ENCODE data around the gene ITIH2.
"Not testable (repeated sequence)": the region's sequence is repeated elsewhere in the genome, so short reads cannot be mapped to it uniquely, and the experiment has no call there.

Gene ITIH2

DNA sequence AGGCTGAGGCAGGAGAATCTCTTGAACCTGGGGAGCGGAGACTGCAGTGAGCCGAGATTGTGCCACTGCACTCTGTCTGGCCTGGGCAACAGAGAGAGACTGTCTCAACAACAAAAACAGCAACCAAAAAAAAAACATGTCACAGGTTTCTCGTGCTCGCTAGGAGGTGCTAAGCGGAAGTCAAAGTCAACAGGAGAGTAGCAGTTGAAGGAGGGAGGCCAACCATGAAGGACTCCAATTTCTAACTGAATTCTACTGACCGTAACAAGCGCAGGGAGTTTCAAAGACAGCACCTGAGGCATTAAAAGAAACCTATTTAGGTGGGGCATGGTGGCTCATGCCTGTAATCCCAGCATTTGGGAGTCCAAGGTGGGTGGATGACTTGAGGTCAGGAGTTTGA is 65.3 kb downstream of the ITIH2 start:
- Histone ChIP-seq H3K79me2 (ENCODE audit: control insufficient read depth, insufficient read depth, low read length, poor library complexity) (no peaks in the 10 kb centered on the region), H3K4me3 (ENCODE audit: low read depth, low read length) (no peak overlapping the region), H2BK120ac (ENCODE audit: insufficient read depth, low read length, poor library complexity) (no peak overlapping the region), H3K79me1 (ENCODE audit: low read length) (no peaks in the 10 kb centered on the region), H3K23ac (ENCODE audit: low read length) (no peak overlapping the region), H4K12ac (ENCODE audit: low read depth, low read length) (no peak overlapping the region), H3K4ac (ENCODE audit: low read depth, low read length) (no peak overlapping the region), H3K4me1 (ENCODE audit: control insufficient read depth in 1 of 2, insufficient read depth in 2 of 2, low read length in 2 of 2) (no peaks in the 10 kb centered on the region), H3K14ac (ENCODE audit: low read length) (no peak overlapping the region), H3K9ac (ENCODE audit: low read length) (no peak overlapping the region), H3K27ac (ENCODE audit: low read depth, low read length) (no peak overlapping the region), H2AFZ (ENCODE audit: insufficient read depth, low read length, poor library complexity) (no peak overlapping the region), H3K4me2 (ENCODE audit: low read length) (no peak overlapping the region), H3K9me3 (ENCODE audit: insufficient read depth, low read depth, low read length) (no peaks in the 10 kb centered on the region), H2BK5ac (ENCODE audit: low read depth, low read length, poor library complexity) (no peak overlapping the region), H2AK5ac (ENCODE audit: low read length) (no peak overlapping the region), H2BK12ac (ENCODE audit: low read length) (no peak overlapping the region), H3K36me3 (ENCODE audit: control insufficient read depth in 1 of 2, insufficient read depth in 2 of 2, low read length in 2 of 2) (peaks cover 30 to 31% of the 10 kb centered on the region in 2 experiments), H3K27me3 (ENCODE audit: insufficient read depth, low read length) (no peaks in the 10 kb centered on the region), H4K8ac (ENCODE audit: low read depth, low read length) (no peak overlapping the region), H3K18ac (ENCODE audit: low read length) (no peak overlapping the region), H4K91ac (ENCODE audit: low read depth, low read length) (no peak overlapping the region)
- no CpG with 5 or more reads among the region's 7 CpGs for WGBS (ENCODE audit: extremely low coverage, insufficient coverage, insufficient read length)
- DNase-seq, result no peak

DNA sequence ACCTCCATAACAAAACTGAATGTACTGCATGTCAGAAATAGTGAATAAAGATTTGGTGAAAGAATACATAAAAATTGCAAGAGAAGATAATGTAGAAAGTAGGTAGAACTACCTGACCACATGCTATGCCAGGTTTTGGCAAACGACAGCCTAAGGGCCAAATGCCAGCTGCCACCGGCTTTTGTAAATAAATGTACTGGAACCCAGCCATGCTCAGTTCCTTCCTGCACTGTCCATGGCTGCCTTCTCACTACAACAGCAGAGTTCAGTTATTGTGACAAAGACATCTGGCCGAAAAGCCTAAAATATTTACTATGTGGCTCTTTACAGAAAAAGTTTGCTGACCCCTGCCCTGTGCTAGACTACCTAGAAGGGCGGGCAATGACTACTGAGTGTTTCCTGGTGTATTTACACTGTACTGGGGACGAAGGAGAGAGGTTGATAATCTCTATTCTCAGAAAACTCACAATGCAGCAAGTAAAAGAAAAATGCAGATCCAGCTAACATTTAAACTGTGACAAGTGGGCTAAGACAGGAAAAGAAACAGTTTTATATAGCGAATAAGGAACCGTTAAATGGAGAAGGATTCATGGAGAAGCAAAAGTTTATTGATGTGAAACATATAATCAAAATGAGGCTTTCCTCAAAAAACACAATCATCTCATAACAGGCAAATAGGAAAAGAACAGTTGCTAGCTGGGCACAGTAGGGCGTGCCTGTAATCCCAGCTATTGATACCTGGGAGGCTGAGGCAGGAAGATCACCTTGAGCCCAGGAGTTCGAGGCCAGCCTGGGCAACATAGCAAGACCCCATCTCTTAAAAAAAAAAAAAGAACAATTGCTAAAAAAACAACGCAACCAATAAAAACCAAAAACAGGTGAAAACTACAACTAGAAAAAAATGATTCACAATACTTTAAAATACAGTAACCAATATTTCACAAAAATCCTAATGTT is 71.0 kb downstream of the ITIH2 start:
- Histone ChIP-seq H3K27me3 (ENCODE audit: insufficient read depth, low read length) (no peaks in the 10 kb centered on the region), H3K36me3 (ENCODE audit: control insufficient read depth in 1 of 2, insufficient read depth in 2 of 2, low read length in 2 of 2) (peaks cover 32 to 39% of the 10 kb centered on the region in 2 experiments), H2AK5ac (ENCODE audit: low read length) (no peak overlapping the region), H3K23ac (ENCODE audit: low read length) (no peak overlapping the region), H2AFZ (ENCODE audit: insufficient read depth, low read length, poor library complexity) (no peak overlapping the region), H3K9ac (ENCODE audit: low read length) (no peak overlapping the region), H3K27ac (ENCODE audit: low read depth, low read length) (no peak overlapping the region), H4K12ac (ENCODE audit: low read depth, low read length) (no peak overlapping the region), H2BK12ac (ENCODE audit: low read length) (no peak overlapping the region), H3K4me2 (ENCODE audit: low read length) (no peak overlapping the region), H3K79me2 (ENCODE audit: control insufficient read depth, insufficient read depth, low read length, poor library complexity) (no peaks in the 10 kb centered on the region), H3K9me3 (ENCODE audit: insufficient read depth, low read depth, low read length) (no peaks in the 10 kb centered on the region), H3K4me3 (ENCODE audit: low read depth, low read length) (no peak overlapping the region), H3K18ac (ENCODE audit: low read length) (no peak overlapping the region), H3K79me1 (ENCODE audit: low read length) (no peaks in the 10 kb centered on the region), H3K4me1 (ENCODE audit: control insufficient read depth in 1 of 2, insufficient read depth in 2 of 2, low read length in 2 of 2) (no peaks in the 10 kb centered on the region), H3K4ac (ENCODE audit: low read depth, low read length) (no peak overlapping the region), H4K91ac (ENCODE audit: low read depth, low read length) (no peak overlapping the region), H3K14ac (ENCODE audit: low read length) (no peak overlapping the region), H2BK5ac (ENCODE audit: low read depth, low read length, poor library complexity) (no peak overlapping the region), H2BK120ac (ENCODE audit: insufficient read depth, low read length, poor library complexity) (no peak overlapping the region), H4K8ac (ENCODE audit: low read depth, low read length) (no peak overlapping the region)
- DNase-seq, result no peak
- no CpG with 5 or more reads among the region's 10 CpGs for WGBS (ENCODE audit: extremely low coverage, insufficient coverage, insufficient read length)

GRCh38 chr10:7776777-7777176 is 73.7 kb downstream of the ITIH2 start:
- WGBS (ENCODE audit: extremely low coverage, insufficient coverage, insufficient read length), result no CpG with 5 or more reads among the region's 2 CpGs

GRCh38 chr10:7782194-7782593 is 79.1 kb downstream of the ITIH2 start:
- not testable (repeated sequence) for H3K9ac ChIP-seq (ENCODE audit: low read length); H2BK12ac ChIP-seq (ENCODE audit: low read length)
- WGBS (ENCODE audit: extremely low coverage, insufficient coverage, insufficient read length), result no CpG with 5 or more reads among the region's 6 CpGs

More at GRCh38 chr10:7776777-7777176, 73.7 kb downstream of the ITIH2 start:
- H3K4me2 ChIP-seq (ENCODE audit: low read length), result no peak overlapping the region
- H4K8ac ChIP-seq (ENCODE audit: low read depth, low read length), result no peak overlapping the region
- no peak overlapping the region for H2AFZ ChIP-seq (ENCODE audit: insufficient read depth, low read length, poor library complexity)
- H3K36me3 ChIP-seq (ENCODE audit: control insufficient read depth in 1 of 2, insufficient read depth in 2 of 2, low read length in 2 of 2), result peaks cover 30 to 39% of the 10 kb centered on the region in 2 experiments
- H2BK12ac ChIP-seq (ENCODE audit: low read length), result no peak overlapping the region
- no peak overlapping the region for H3K9ac ChIP-seq (ENCODE audit: low read length)
- H2BK5ac ChIP-seq (ENCODE audit: low read depth, low read length, poor library complexity), result no peak overlapping the region
- H2AK5ac ChIP-seq (ENCODE audit: low read length), result no peak overlapping the region
- no peaks in the 10 kb centered on the region for H3K79me1 ChIP-seq (ENCODE audit: low read length)
- no peak overlapping the region for H4K12ac ChIP-seq (ENCODE audit: low read depth, low read length)
- H3K4me1 ChIP-seq (ENCODE audit: control insufficient read depth in 1 of 2, insufficient read depth in 2 of 2, low read length in 2 of 2), result no peaks in the 10 kb centered on the region
- H3K14ac ChIP-seq (ENCODE audit: low read length), result no peak overlapping the region
- no peak overlapping the region for H2BK120ac ChIP-seq (ENCODE audit: insufficient read depth, low read length, poor library complexity)
- DNase-seq, result no peak
- no peak overlapping the region for H3K18ac ChIP-seq (ENCODE audit: low read length)
- H3K79me2 ChIP-seq (ENCODE audit: control insufficient read depth, insufficient read depth, low read length, poor library complexity), result no peaks in the 10 kb centered on the region
- H3K23ac ChIP-seq (ENCODE audit: low read length), result no peak overlapping the region
- no peak overlapping the region for H3K27ac ChIP-seq (ENCODE audit: low read depth, low read length)
- no peak overlapping the region for H3K4me3 ChIP-seq (ENCODE audit: low read depth, low read length)
- H3K27me3 ChIP-seq (ENCODE audit: insufficient read depth, low read length), result no peaks in the 10 kb centered on the region
- no peak overlapping the region for H4K91ac ChIP-seq (ENCODE audit: low read depth, low read length)
- no peak overlapping the region for H3K4ac ChIP-seq (ENCODE audit: low read depth, low read length)
- no peaks in the 10 kb centered on the region for H3K9me3 ChIP-seq (ENCODE audit: insufficient read depth, low read depth, low read length)

More at GRCh38 chr10:7782194-7782593, 79.1 kb downstream of the ITIH2 start:
- H2AFZ ChIP-seq (ENCODE audit: insufficient read depth, low read length, poor library complexity); H4K12ac ChIP-seq (ENCODE audit: low read depth, low read length); H3K4me3 ChIP-seq (ENCODE audit: low read depth, low read length); H3K9me3 ChIP-seq (ENCODE audit: insufficient read depth, low read depth, low read length); H4K8ac ChIP-seq (ENCODE audit: low read depth, low read length); H3K4ac ChIP-seq (ENCODE audit: low read depth, low read length); H4K91ac ChIP-seq (ENCODE audit: low read depth, low read length); H3K4me2 ChIP-seq (ENCODE audit: low read length); H2AK5ac ChIP-seq (ENCODE audit: low read length); H3K14ac ChIP-seq (ENCODE audit: low read length); H3K27me3 ChIP-seq (ENCODE audit: insufficient read depth, low read length); H3K79me1 ChIP-seq (ENCODE audit: low read length); H2BK5ac ChIP-seq (ENCODE audit: low read depth, low read length, poor library complexity); H3K23ac ChIP-seq (ENCODE audit: low read length); H3K27ac ChIP-seq (ENCODE audit: low read depth, low read length); DNase-seq; H3K79me2 ChIP-seq (ENCODE audit: control insufficient read depth, insufficient read depth, low read length, poor library complexity); H3K4me1 ChIP-seq (ENCODE audit: control insufficient read depth in 1 of 2, insufficient read depth in 2 of 2, low read length in 2 of 2); H3K18ac ChIP-seq (ENCODE audit: low read length); H2BK120ac ChIP-seq (ENCODE audit: insufficient read depth, low read length, poor library complexity): not testable (repeated sequence)
- H3K36me3 ChIP-seq (ENCODE audit: control insufficient read depth in 1 of 2, insufficient read depth in 2 of 2, low read length in 2 of 2), result peaks cover 17 to 22% of the 10 kb centered on the region in 2 experiments
